22Rv1 (cell line): ENCODE measurements around the gene BARX1.

Experiments used
- H3K27ac ChIP-seq: fragments of 450-650 bp; 2 replicates; pipeline ENCODE4 v1.5.1; 2017
- ZFX ChIP-seq: fragments of 450-650 bp; IDR thresholded peaks from 2 replicates; pipeline ENCODE4 v1.6.1; 2017; ENCODE audit warnings: antibody characterized with exemption, borderline replicate concordance
- TF ChIP-seq, protein P1 (sequence below): fragments of 450-650 bp; IDR thresholded peaks from 2 replicates; pipeline ENCODE4 v1.5.1; 2017; ENCODE audit warnings: mild to moderate bottlenecking

The BARX1 gene

GRCh38 chr9:93920131-93920800 lies 34.9 kb downstream of the BARX1 start:
- H3K27ac ChIP-seq, result no peak overlapping the region
- TF ChIP-seq, protein P1, sequence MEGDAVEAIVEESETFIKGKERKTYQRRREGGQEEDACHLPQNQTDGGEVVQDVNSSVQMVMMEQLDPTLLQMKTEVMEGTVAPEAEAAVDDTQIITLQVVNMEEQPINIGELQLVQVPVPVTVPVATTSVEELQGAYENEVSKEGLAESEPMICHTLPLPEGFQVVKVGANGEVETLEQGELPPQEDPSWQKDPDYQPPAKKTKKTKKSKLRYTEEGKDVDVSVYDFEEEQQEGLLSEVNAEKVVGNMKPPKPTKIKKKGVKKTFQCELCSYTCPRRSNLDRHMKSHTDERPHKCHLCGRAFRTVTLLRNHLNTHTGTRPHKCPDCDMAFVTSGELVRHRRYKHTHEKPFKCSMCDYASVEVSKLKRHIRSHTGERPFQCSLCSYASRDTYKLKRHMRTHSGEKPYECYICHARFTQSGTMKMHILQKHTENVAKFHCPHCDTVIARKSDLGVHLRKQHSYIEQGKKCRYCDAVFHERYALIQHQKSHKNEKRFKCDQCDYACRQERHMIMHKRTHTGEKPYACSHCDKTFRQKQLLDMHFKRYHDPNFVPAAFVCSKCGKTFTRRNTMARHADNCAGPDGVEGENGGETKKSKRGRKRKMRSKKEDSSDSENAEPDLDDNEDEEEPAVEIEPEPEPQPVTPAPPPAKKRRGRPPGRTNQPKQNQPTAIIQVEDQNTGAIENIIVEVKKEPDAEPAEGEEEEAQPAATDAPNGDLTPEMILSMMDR, result no peak
- no peak for TF ChIP-seq ZFX

DNA sequence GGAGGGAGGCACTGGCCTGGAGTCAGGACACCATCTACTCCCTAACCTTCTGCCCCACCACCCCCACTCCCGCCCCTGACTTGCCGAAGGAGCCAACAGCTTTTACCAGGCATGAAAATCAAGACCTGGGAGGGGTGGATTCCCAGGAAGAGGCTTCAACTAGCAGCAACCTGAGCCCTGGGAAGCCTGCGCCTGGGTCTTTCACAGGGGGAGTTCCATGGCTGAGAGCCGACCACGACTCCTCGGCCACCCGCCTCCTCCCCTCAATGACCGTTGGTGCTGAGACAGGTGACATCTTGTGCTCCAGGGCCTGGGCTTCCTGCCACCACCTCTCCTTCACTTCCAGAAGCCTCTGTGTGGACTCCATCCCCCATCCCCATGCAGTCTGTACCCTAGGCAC lies 37.1 kb downstream of the BARX1 start:
- TF ChIP-seq, protein P1, result no peak
- TF ChIP-seq ZFX, result no peak
- H3K27ac ChIP-seq, result no peak overlapping the region

DNA sequence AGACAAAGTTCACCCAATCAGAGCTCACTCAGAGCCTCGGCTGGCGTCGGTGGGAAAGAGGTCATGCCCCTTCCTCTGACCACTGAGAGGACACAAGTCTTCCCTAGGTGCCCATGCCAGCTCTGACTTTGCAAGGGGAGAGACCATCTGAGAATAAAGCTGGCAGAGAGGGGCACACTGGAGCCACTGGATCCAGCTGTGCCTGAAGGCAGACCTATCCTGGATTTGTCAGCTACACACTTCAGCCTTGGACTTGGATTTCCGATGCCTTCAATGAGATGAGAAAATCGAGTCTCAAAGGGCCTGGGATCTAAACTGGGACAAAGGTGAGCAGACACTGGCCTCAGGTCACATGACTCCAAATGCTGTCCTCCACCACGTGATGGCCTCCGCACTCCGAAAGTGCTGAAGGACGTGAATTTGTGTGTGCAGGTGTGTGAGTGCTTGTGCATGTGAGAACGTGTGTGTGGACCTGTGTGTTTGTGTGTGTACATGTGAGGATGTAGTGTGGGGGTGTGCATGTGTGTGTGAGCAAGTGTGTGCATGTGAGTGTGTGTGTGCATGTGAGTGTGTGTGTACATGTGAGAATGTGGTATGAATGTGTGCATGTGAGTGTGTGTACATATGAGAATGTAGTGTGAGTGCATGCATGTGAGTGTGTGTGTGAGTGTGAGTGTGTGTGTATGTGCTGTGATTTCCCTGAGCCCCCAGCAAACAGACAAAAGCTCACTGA lies 37.9 kb downstream of the BARX1 start:
- H3K27ac ChIP-seq, result no peak overlapping the region
- TF ChIP-seq, protein P1, result no peak
- TF ChIP-seq ZFX, result no peak

GRCh38 chr9:93916358-93916757 lies 38.8 kb downstream of the BARX1 start:
- H3K27ac ChIP-seq, result no peak overlapping the region
- TF ChIP-seq, protein P1, result no peak
- no peak for TF ChIP-seq ZFX

- TF ChIP-seq ZFX, result no peak
- TF ChIP-seq, protein P1, result no peak
- H3K27ac ChIP-seq, result no peak overlapping the region
Observed at GRCh38 chr9:93911801-93912554, 43.2 kb downstream of the BARX1 start.

DNA sequence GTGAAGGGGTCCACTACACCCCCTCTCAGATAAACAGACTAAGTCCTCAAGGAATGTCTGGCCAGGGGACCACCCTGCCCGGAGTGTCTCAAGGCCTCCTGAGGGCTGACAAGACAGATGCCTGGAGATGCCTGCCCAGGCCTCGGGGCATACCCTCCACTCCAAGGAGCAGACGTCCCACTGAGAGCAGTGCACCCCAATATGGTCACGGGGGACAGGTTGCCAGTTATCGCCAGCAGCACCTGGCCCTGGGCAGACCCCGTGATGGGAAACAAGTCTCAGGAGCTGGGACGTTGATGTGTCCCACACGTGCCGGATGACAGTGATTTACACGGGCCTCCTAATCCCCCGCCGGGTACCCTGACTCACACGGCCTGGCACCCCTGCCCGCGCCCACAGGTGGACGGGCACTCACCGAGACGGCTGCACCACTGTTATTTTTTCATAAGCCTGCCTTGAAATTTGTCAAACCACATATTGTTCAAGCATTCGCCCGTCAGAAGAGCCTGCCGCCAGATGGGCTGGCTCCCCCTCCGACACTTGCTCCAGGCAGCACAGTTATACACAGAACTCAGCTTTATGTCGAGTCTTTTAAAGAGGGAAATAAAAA lies 43.9 kb downstream of the BARX1 start:
- no peak for TF ChIP-seq ZFX
- TF ChIP-seq, protein P1, result no peak
- H3K27ac ChIP-seq, result no peak overlapping the region
